RKO (cell line): Measurements from ENCODE around the gene MSH5.
"Not testable (repeated sequence)": the region's sequence is repeated elsewhere in the genome, so short reads cannot be mapped to it uniquely, and the experiment has no call there.

ENCODE experiments used
- DNase-seq: peaks from one replicate; pipeline ENCODE4 v3.0.0-alpha.2; 2016; ENCODE audit warnings: low spot score

MSH5 gene

GRCh38 chr6:31801031-31801927, 61.5 kb downstream of the MSH5 start:
- DNase-seq, result not testable (repeated sequence)

GRCh38 chr6:31805939-31806469, 66.2 kb downstream of the MSH5 start:
- DNase-seq, result no peak

- peak; percentile 96 for DNase-seq
These were observed 66.9 kb downstream of the MSH5 start, which contains the start of gene LSM2 for GRCh38 chr6:31806470-31807272. Gene LSM2 (minus strand): TSS chr6:31806966. CDS start chr6:31806757, 209 bp downstream.

- not testable (repeated sequence) for DNase-seq
These were observed 68.8 kb downstream of the MSH5 start for GRCh38 chr6:31808599-31808998.

- no peak for DNase-seq
These were observed 71.8 kb downstream of the MSH5 start for GRCh38 chr6:31811645-31812044.
